Thyroid gland (tissue), 4 donors: ENCODE results near the gene C19orf25.

Experiments used
- CTCF ChIP-seq, 6 experiments: fragments of 200-600 bp in 3 of 6; fragments of 450-650 bp in 3 of 6; sonication (generic) in 3 of 6; IDR thresholded peaks; one replicate each; pipeline ENCODE4 v1.5.1; 2016 to 2019; ENCODE audit warnings: antibody characterized with exemption in 6 of 6, mild to moderate bottlenecking in 2 of 6, inconsistent platforms in 1 of 6, moderate library complexity in 1 of 6
- POLR2A ChIP-seq, 2 donors: fragments of 450-650 bp; IDR thresholded peaks; one replicate each; pipeline ENCODE4 v1.6.1; 2017; ENCODE audit warnings: antibody characterized with exemption in 2 of 2, mild to moderate bottlenecking in 2 of 2, moderate library complexity in 1 of 2

GRCh38 chr19:1450735-1451731, 28.0 kb downstream of the C19orf25 start:
- TF ChIP-seq CTCF (IDR thresholded peaks at IDR 0.05) (no peak), POLR2A (IDR thresholded peaks at IDR 0.05) (no peak)
